Naive B cell (primary cell): Measurements from ENCODE around the gene UBXN4. TPM values are rescaled to one million over a fixed set of nuclear protein-coding genes. Genes with fewer than 3 reads are reported as not detected.
A peak's percentile ranks its signal among the peaks of the same experiment; 100 is the strongest.
"Not testable (repeated sequence)": the region's sequence is repeated elsewhere in the genome, so short reads cannot be mapped to it uniquely, and the experiment has no call there.

Experiments
- ATAC-seq, 2 donors: fragments of 150-1000 bp; cut with Tn5 transposase; 2 replicates each; pipeline ENCODE4 v1.10.0; 2021; ENCODE audit warnings: low read depth in 2 of 2, mild to moderate bottlenecking in 2 of 2, moderate library complexity in 2 of 2
- DNase-seq: peaks from one replicate; pipeline ENCODE4 v3.0.0; 2022
- H3K27ac Mint-ChIP-seq, 6 donors: one replicate each; pipeline ENCODE4 v1.8.0; 2020 to 2022; ENCODE audit warnings: mild to moderate bottlenecking in 6 of 6, mixed read lengths in 6 of 6, moderate library complexity in 5 of 6, inconsistent platforms in 2 of 6
- H3K27me3 Mint-ChIP-seq, 3 donors: one replicate each; pipeline ENCODE4 v1.8.0; 2021 to 2022; ENCODE audit warnings: mixed read lengths in 3 of 3, mild to moderate bottlenecking in 1 of 3
- H3K36me3 Mint-ChIP-seq, 2 donors: one replicate each; pipeline ENCODE4 v1.8.0; 2020 to 2022; ENCODE audit warnings: mixed read lengths in 2 of 2, inconsistent platforms in 1 of 2, mild to moderate bottlenecking in 1 of 2
- H3K4me1 Mint-ChIP-seq, 3 donors: one replicate each; pipeline ENCODE4 v1.8.0; 2020 to 2022; ENCODE audit warnings: mixed read lengths in 3 of 3, inconsistent platforms in 1 of 3, mild to moderate bottlenecking in 1 of 3, moderate library complexity in 1 of 3
- H3K4me3 Mint-ChIP-seq, 8 donors: one replicate each; pipeline ENCODE4 v1.8.0; 2020 to 2022; ENCODE audit warnings: mild to moderate bottlenecking in 8 of 8, mixed read lengths in 8 of 8, moderate library complexity in 8 of 8, inconsistent platforms in 2 of 8
- H3K9me3 Mint-ChIP-seq, 7 donors: one replicate each; pipeline ENCODE4 v1.8.0; 2020 to 2022; ENCODE audit warnings: mixed read lengths in 7 of 7, mild to moderate bottlenecking in 5 of 7, inconsistent platforms in 2 of 7, moderate library complexity in 1 of 7
- polyA plus RNA-seq, 6 donors: library from polyadenylated mRNA; unstranded; fragments of 300-500 nt; fragmentation: Illumina TruSeq; gene quantifications; one replicate each; pipeline ENCODE4 v1.2.3, GENCODE V29; 2021; ENCODE audit warnings: low read depth in 6 of 6

Gene UBXN4
- polyA plus RNA-seq, 6 donors from 2014 or later = 55.3 to 109 (median 96.0) TPM

GRCh38 chr2:135799738-135800137 lies 58.1 kb downstream of the UBXN4 start:
- H3K27ac Mint-ChIP-seq = no peak overlapping the region
- peaks cover 2 to 23% (median 13%) of the 10 kb centered on the region in 7 donors for H3K9me3 Mint-ChIP-seq
- no peaks in the 10 kb centered on the region for H3K36me3 Mint-ChIP-seq
- H3K4me3 Mint-ChIP-seq = no peak overlapping the region
- ATAC-seq (no peak), DNase-seq (no peak)
- peaks cover 0 to under 1% (median 0%) of the 10 kb centered on the region in 3 donors for H3K27me3 Mint-ChIP-seq
- peaks cover 10 to 11% (median 10%) of the 10 kb centered on the region in 3 donors for H3K4me1 Mint-ChIP-seq

- H3K36me3 Mint-ChIP-seq = no peaks in the 10 kb centered on the region
- H3K4me1 Mint-ChIP-seq = peaks cover 6 to 8% (median 6%) of the 10 kb centered on the region in 3 donors
- no peak overlapping the region for H3K4me3 Mint-ChIP-seq
- H3K27me3 Mint-ChIP-seq = no peaks in the 10 kb centered on the region
- H3K9me3 Mint-ChIP-seq = peaks cover 2 to 23% (median 13%) of the 10 kb centered on the region in 7 donors
- no peak overlapping the region for H3K27ac Mint-ChIP-seq
- DNase-seq = no peak
- ATAC-seq = no peak
Observed at GRCh38 chr2:135800513-135801460, 59.1 kb downstream of the UBXN4 start.

GRCh38 chr2:135802350-135802749 lies 60.7 kb downstream of the UBXN4 start:
- H3K27ac Mint-ChIP-seq = peak overlapping the region in 1 of 6 donors; percentile 7
- DNase-seq = no peak
- peaks cover 2 to 23% (median 13%) of the 10 kb centered on the region in 7 donors for H3K9me3 Mint-ChIP-seq
- no peaks in the 10 kb centered on the region for H3K27me3 Mint-ChIP-seq
- no peak for ATAC-seq
- H3K4me1 Mint-ChIP-seq = peaks cover 3 to 4% (median 4%) of the 10 kb centered on the region in 3 donors
- H3K36me3 Mint-ChIP-seq = no peaks in the 10 kb centered on the region
- H3K4me3 Mint-ChIP-seq = no peak overlapping the region

GRCh38 chr2:135803278-135803677 lies 61.6 kb downstream of the UBXN4 start:
- H3K27ac Mint-ChIP-seq = no peak overlapping the region

GRCh38 chr2:135807874-135808273 lies 66.2 kb downstream of the UBXN4 start:
- H3K27me3 Mint-ChIP-seq, H3K4me3 Mint-ChIP-seq, H3K4me1 Mint-ChIP-seq, ATAC-seq, DNase-seq, H3K36me3 Mint-ChIP-seq, H3K9me3 Mint-ChIP-seq: not testable (repeated sequence)
- peak overlapping the region in 1 of 6 donors; percentile 22 for H3K27ac Mint-ChIP-seq

More at GRCh38 chr2:135803278-135803677, 61.6 kb downstream of the UBXN4 start:
- H3K27me3 Mint-ChIP-seq = no peaks in the 10 kb centered on the region
- H3K9me3 Mint-ChIP-seq = peaks cover 2 to 23% (median 13%) of the 10 kb centered on the region in 7 donors
- ATAC-seq = no peak
- H3K36me3 Mint-ChIP-seq = no peaks in the 10 kb centered on the region
- H3K4me1 Mint-ChIP-seq = no peaks in the 10 kb centered on the region
- DNase-seq = no peak
- H3K4me3 Mint-ChIP-seq = no peak overlapping the region

GRCh38 chr2:135812907-135813511 lies 71.4 kb downstream of the UBXN4 start:
- Mint-ChIP-seq H3K9me3 (peaks cover 0 to 4% (median 0%) of the 10 kb centered on the region in 7 donors), H3K4me3 (no peak overlapping the region), H3K4me1 (no peaks in the 10 kb centered on the region), H3K27me3 (peaks cover 0 to 3% (median 0%) of the 10 kb centered on the region in 3 donors), H3K27ac (no peak overlapping the region), H3K36me3 (no peaks in the 10 kb centered on the region)
- ATAC-seq = no peak
- DNase-seq = no peak

GRCh38 chr2:135815269-135815668 lies 73.6 kb downstream of the UBXN4 start:
- Mint-ChIP-seq H3K9me3 (peaks cover 0 to 4% (median 0%) of the 10 kb centered on the region in 7 donors), H3K27ac (no peak overlapping the region), H3K27me3 (peaks cover 0 to 3% (median 0%) of the 10 kb centered on the region in 3 donors), H3K36me3 (no peaks in the 10 kb centered on the region), H3K4me3 (no peak overlapping the region), H3K4me1 (no peaks in the 10 kb centered on the region)
- ATAC-seq = no peak
- no peak for DNase-seq

GRCh38 chr2:135817466-135817865 lies 75.8 kb downstream of the UBXN4 start:
- ATAC-seq (no peak), DNase-seq (no peak)
- H3K36me3 Mint-ChIP-seq = peaks cover 0 to under 1% of the 10 kb centered on the region in 2 donors
- no peak overlapping the region for H3K27ac Mint-ChIP-seq
- peaks cover 0 to 10% (median 3%) of the 10 kb centered on the region in 7 donors for H3K9me3 Mint-ChIP-seq
- H3K27me3 Mint-ChIP-seq = no peaks in the 10 kb centered on the region
- no peaks in the 10 kb centered on the region for H3K4me1 Mint-ChIP-seq
- no peak overlapping the region for H3K4me3 Mint-ChIP-seq

GRCh38 chr2:135817951-135818350 lies 76.3 kb downstream of the UBXN4 start:
- Mint-ChIP-seq H3K27me3 (no peaks in the 10 kb centered on the region), H3K4me3 (no peak overlapping the region), H3K36me3 (peaks cover 3 to 5% of the 10 kb centered on the region in 2 donors), H3K4me1 (no peaks in the 10 kb centered on the region), H3K27ac (no peak overlapping the region), H3K9me3 (peaks cover 2 to 15% (median 6%) of the 10 kb centered on the region in 7 donors)
- DNase-seq = no peak
- ATAC-seq = no peak

GRCh38 chr2:135818937-135819610 lies 77.4 kb downstream of the UBXN4 start:
- no peaks in the 10 kb centered on the region for H3K27me3 Mint-ChIP-seq
- DNase-seq = no peak
- peaks cover 8 to 23% (median 12%) of the 10 kb centered on the region in 7 donors for H3K9me3 Mint-ChIP-seq
- H3K36me3 Mint-ChIP-seq = peaks cover 8 to 12% of the 10 kb centered on the region in 2 donors
- no peak for ATAC-seq
- H3K27ac Mint-ChIP-seq = peak overlapping the region in 1 of 6 donors; percentile 55
- H3K4me3 Mint-ChIP-seq = no peak overlapping the region
- H3K4me1 Mint-ChIP-seq = no peaks in the 10 kb centered on the region

GRCh38 chr2:135820003-135820618 lies 78.5 kb downstream of the UBXN4 start:
- no peaks in the 10 kb centered on the region for H3K4me1 Mint-ChIP-seq
- no peak overlapping the region for H3K27ac Mint-ChIP-seq
- DNase-seq (no peak), ATAC-seq (no peak)
- H3K4me3 Mint-ChIP-seq = no peak overlapping the region
- peaks cover 8 to 23% (median 12%) of the 10 kb centered on the region in 7 donors for H3K9me3 Mint-ChIP-seq
- peaks cover 8 to 12% of the 10 kb centered on the region in 2 donors for H3K36me3 Mint-ChIP-seq
- no peaks in the 10 kb centered on the region for H3K27me3 Mint-ChIP-seq

- Mint-ChIP-seq H3K27me3 (no peaks in the 10 kb centered on the region), H3K4me1 (no peaks in the 10 kb centered on the region), H3K4me3 (no peak overlapping the region), H3K27ac (no peak overlapping the region), H3K9me3 (peaks cover 8 to 23% (median 12%) of the 10 kb centered on the region in 7 donors), H3K36me3 (peaks cover 8 to 12% of the 10 kb centered on the region in 2 donors)
- ATAC-seq = no peak
- DNase-seq = no peak
Observed at GRCh38 chr2:135821190-135821589, 79.5 kb downstream of the UBXN4 start.

- Mint-ChIP-seq H3K27me3 (no peaks in the 10 kb centered on the region), H3K4me3 (no peak overlapping the region), H3K27ac (no peak overlapping the region), H3K9me3 (peaks cover 8 to 23% (median 12%) of the 10 kb centered on the region in 7 donors), H3K36me3 (peaks cover 8 to 12% of the 10 kb centered on the region in 2 donors), H3K4me1 (no peaks in the 10 kb centered on the region)
- ATAC-seq = no peak
- no peak for DNase-seq
Observed at GRCh38 chr2:135822855-135823254, 81.2 kb downstream of the UBXN4 start.
